Body of pancreas (tissue), 4 donors: ENCODE results near the gene NRBF2. TPM values are rescaled to one million over a fixed set of nuclear protein-coding genes. Genes with fewer than 3 reads are reported as not detected.
A peak's percentile ranks its signal among the peaks of the same experiment; 100 is the strongest.

Experiments used
- ATAC-seq: fragments of 150-250 bp; one replicate; pipeline ENCODE4 v1.9.1; 2016
- DNase-seq, 4 donors: peaks; one replicate each; pipeline ENCODE4 v3.0.0-alpha.2; 2019
- H3K27ac ChIP-seq, 4 donors: fragments of 200-600 bp; sonication (generic); 1 replicate in 3 of 4; 2 replicates in 1 of 4; pipeline versions ENCODE4 v1.5.1 to v1.6.1; 2016 to 2019; ENCODE audit warnings: mild to moderate bottlenecking in 1 of 4, mixed read lengths in 1 of 4, moderate library complexity in 1 of 4
- H3K27me3 ChIP-seq, 2 donors: fragments of 200-600 bp; sonication (generic); one replicate each; pipeline ENCODE4 v1.6.0; 2016; ENCODE audit warnings: mild to moderate bottlenecking in 1 of 2
- H3K36me3 ChIP-seq, 2 donors: fragments of 200-600 bp; sonication (generic); replicated peaks in 1 of 2; 2 replicates each; pipeline ENCODE4 v1.5.1; 2016; ENCODE audit warnings: low read depth in 2 of 2; ENCODE audit not compliant: insufficient read depth in 1 of 2
- H3K4me1 ChIP-seq: fragments of 200-600 bp; sonication (generic); one replicate; pipeline ENCODE4 v1.6.0; 2016
- H3K4me3 ChIP-seq, 2 donors: fragments of 200-600 bp; sonication (generic); 1 replicate in 1 of 2; 2 replicates in 1 of 2; pipeline ENCODE4 v1.5.1; 2016 to 2019
- H3K9me3 ChIP-seq, 3 donors: fragments of 200-600 bp; sonication (generic); 1 replicate in 2 of 3; 2 replicates in 1 of 3; pipeline ENCODE4 v1.5.1; 2016
- CTCF ChIP-seq, 7 experiments: fragments of 450-650 bp in 4 of 7; fragments of 200-600 bp in 3 of 7; sonication (generic) in 3 of 7; IDR thresholded peaks; one replicate each; pipeline ENCODE4 v1.5.1; 2016 to 2019; ENCODE audit warnings: antibody characterized with exemption in 7 of 7
- POLR2A ChIP-seq, 3 donors: fragments of 450-650 bp; IDR thresholded peaks; one replicate each; pipeline ENCODE4 v1.6.1; 2016; ENCODE audit warnings: antibody characterized with exemption in 3 of 3, mild to moderate bottlenecking in 2 of 3
- WGBS, 2 donors: methylation state at CpG; one replicate each; pipeline ENCODE4 v1.1.5; 2017; 5-methylcytosine and 5-hydroxymethylcytosine counted together
- intact Hi-C: fragments of 100-400 bp; cut with DNase I; formaldehyde crosslinking; loops from one replicate; pipeline ENCODE4 v1.15.1; 2023
- total RNA-seq, 2 donors: library from RNA; depleted of rRNA; stranded (reverse); fragments of >200 nt; gene quantifications; one replicate each; pipeline ENCODE4 v1.1.0, GENCODE V29; 2016

NRBF2 gene
- total RNA-seq, 2 donors from 2014 or later: 7.5 to 9.2 TPM

DNA sequence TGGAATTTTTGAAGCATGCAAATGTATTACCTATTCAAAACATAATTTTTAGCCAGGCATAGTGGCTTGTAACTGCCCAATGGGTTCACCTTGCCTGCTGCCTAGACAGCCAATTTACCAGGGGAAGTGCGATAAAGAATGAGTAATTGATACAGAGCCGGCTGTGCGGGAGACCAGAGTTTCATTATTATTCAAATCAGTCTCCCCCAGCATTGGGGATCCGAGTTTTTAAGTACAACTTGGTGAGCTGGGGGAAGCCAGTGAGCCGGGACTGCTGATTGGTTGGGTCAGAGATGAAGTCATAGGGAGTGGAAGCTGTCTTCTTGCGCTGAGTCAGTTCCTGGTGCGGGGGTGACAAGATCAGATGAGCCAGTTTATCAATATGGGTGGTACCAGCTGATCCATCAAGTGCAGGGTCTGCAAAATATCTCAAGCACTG is 29.1 kb upstream of the NRBF2 start:
- no peak for ATAC-seq
- 63 to 71% methylated on average over 7 of the region's 7 CpGs for WGBS, 2 donors

GRCh38 chr10:63105225-63106110 is 27.7 kb upstream of the NRBF2 start:
- TF ChIP-seq POLR2A (IDR thresholded peaks at IDR 0.05): no peak
- TF ChIP-seq CTCF (IDR thresholded peaks at IDR 0.05): no peak
- Histone ChIP-seq H3K36me3 (no peaks in the 10 kb centered on the region), H3K4me1 (no peaks in the 10 kb centered on the region), H3K4me3 (no peak overlapping the region), H3K9me3 (no peaks in the 10 kb centered on the region), H3K27ac (no peak overlapping the region), H3K27me3 (no peaks in the 10 kb centered on the region)
- ATAC-seq: no peak
- no peak for DNase-seq
- intact Hi-C loops: no loop called here
- 72 to 75% methylated on average over 11 of the region's 11 CpGs for WGBS, 2 donors

More for the DNA sequence above, 29.1 kb upstream of the NRBF2 start:
- no peaks in the 10 kb centered on the region for H3K36me3 ChIP-seq
- H3K9me3 ChIP-seq: no peaks in the 10 kb centered on the region
- no peak for DNase-seq
- no peak overlapping the region for H3K27ac ChIP-seq
- no peak overlapping the region for H3K4me3 ChIP-seq
- no peaks in the 10 kb centered on the region for H3K4me1 ChIP-seq
- H3K27me3 ChIP-seq: no peaks in the 10 kb centered on the region
- no peak for TF ChIP-seq CTCF (IDR thresholded peaks at IDR 0.05)
- TF ChIP-seq POLR2A (IDR thresholded peaks at IDR 0.05): no peak
- intact Hi-C loops: no loop called here

- Histone ChIP-seq H3K36me3 (no peaks in the 10 kb centered on the region), H3K27me3 (no peaks in the 10 kb centered on the region), H3K9me3 (no peaks in the 10 kb centered on the region), H3K4me1 (no peaks in the 10 kb centered on the region), H3K4me3 (no peak overlapping the region), H3K27ac (no peak overlapping the region)
- no peak for TF ChIP-seq POLR2A (IDR thresholded peaks at IDR 0.05)
- TF ChIP-seq CTCF (IDR thresholded peaks at IDR 0.05): no peak
- intact Hi-C loops: no loop called here
- 56 to 60% methylated on average over 9 to 10 of the region's 10 CpGs for WGBS, 2 donors
- DNase-seq: peak in 1 of 4 donors; percentile 5
- ATAC-seq: no peak
Measured at GRCh38 chr10:63106111-63106755, 26.9 kb upstream of the NRBF2 start.

DNA sequence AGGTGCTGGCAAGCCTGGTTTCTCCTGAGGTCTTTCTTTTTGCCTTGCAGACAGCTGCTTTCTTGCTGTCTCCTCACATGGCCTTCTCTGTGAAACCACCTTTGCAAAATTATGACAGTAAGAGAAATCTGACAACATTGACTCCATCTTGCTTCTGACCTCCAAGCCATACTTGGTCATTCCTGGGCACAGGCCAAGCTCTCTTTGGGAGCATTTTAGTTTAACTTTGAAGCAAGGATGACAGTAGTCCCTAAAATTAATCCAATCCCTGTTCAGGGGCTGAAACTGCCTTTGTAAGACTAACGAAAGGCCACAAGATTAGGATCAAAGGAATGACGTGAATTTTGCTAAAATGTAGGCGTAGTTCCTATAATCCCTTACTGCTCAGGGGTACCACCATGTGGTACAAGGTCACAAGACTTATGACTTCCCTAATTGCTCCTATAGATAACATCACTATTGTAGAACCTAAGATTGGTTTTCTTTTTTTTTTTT is 25.1 kb upstream of the NRBF2 start:
- Histone ChIP-seq H3K9me3 (no peaks in the 10 kb centered on the region), H3K27me3 (no peaks in the 10 kb centered on the region), H3K4me3 (no peak overlapping the region), H3K27ac (no peak overlapping the region), H3K4me1 (no peaks in the 10 kb centered on the region), H3K36me3 (no peaks in the 10 kb centered on the region)
- TF ChIP-seq CTCF (IDR thresholded peaks at IDR 0.05): no peak
- TF ChIP-seq POLR2A (IDR thresholded peaks at IDR 0.05): no peak
- ATAC-seq (no peak), DNase-seq (no peak)
- 55 to 60% methylated on average over 3 of the region's 3 CpGs for WGBS, 2 donors
- intact Hi-C loops: no loop called here
